Panc1 (cell line): Measurements from ENCODE around the gene RAB3GAP2. TPM values are rescaled to one million over a fixed set of nuclear protein-coding genes. Genes with fewer than 3 reads are reported as not detected.

Experiments used
- ATAC-seq: fragments of 200-7000 bp; cut with Tn5 transposase; 2 replicates; pipeline ENCODE4 v1.9.1; 2020; ENCODE audit warnings: mild to moderate bottlenecking, moderate library complexity
- BruUV-seq: library from RNA; stranded (reverse); fragments of 400-500 nt; replicated peaks from 2 replicates; lab custom pipeline; 2021; lab: Mats Ljungman, UMichigan
- CTCF ChIA-PET: fragments of 300-600 bp; sonication (Branson Sonifier 250); formaldehyde crosslinking; loops from one replicate; lab custom pipeline; 2022; ENCODE audit warnings: antibody characterized with exemption; lab: Charles Lee
- POLR2A ChIA-PET: fragments of 300-600 bp; sonication (Branson Sonifier 250); formaldehyde crosslinking; loops from one replicate; lab custom pipeline; 2022; ENCODE audit warnings: antibody characterized with exemption; lab: Charles Lee
- DNase-seq: peaks from one replicate; pipeline ENCODE4 v3.0.0-alpha.2; 2010; ENCODE audit warnings: low read depth, low spot score
- H3K27ac ChIP-seq: 2 replicates; pipeline ENCODE4 v1.5.1; 2011; ENCODE audit warnings: mild to moderate bottlenecking, low read length, inconsistent platforms
- H3K27me3 ChIP-seq: fragments of 200-500 bp; sonication (Bioruptor generic); 2 replicates; pipeline ENCODE4 v1.6.0; 2014; ENCODE audit warnings: low read length, inconsistent platforms; ENCODE audit not compliant: control insufficient read depth, insufficient read depth
- H3K36me3 ChIP-seq: fragments of 200-500 bp; sonication (Bioruptor generic); 2 replicates; pipeline ENCODE4 v1.5.1; 2014; ENCODE audit warnings: inconsistent platforms, mild to moderate bottlenecking, low read length, moderate library complexity; ENCODE audit not compliant: control insufficient read depth, insufficient read depth
- H3K4me1 ChIP-seq: 2 replicates; pipeline ENCODE4 v1.5.1; 2011; ENCODE audit warnings: inconsistent platforms, mild to moderate bottlenecking, low read length, moderate library complexity; ENCODE audit not compliant: control insufficient read depth, insufficient read depth
- H3K4me3 ChIP-seq, 2 experiments: 2 replicates each; pipeline ENCODE4 v1.5.1; 2011 to 2012; ENCODE audit warnings: low read depth in 2 of 2, low read length in 2 of 2, mild to moderate bottlenecking in 2 of 2, inconsistent platforms in 1 of 2, moderate library complexity in 1 of 2
- H3K9me3 ChIP-seq: fragments of 200-500 bp; sonication (Bioruptor generic); 2 replicates; pipeline ENCODE4 v1.5.1; 2014; ENCODE audit warnings: low read depth, mild to moderate bottlenecking, inconsistent platforms, low read length, moderate library complexity; ENCODE audit not compliant: control insufficient read depth, insufficient read depth
- CTCF ChIP-seq: fragments of 450-650 bp; IDR thresholded peaks from 2 replicates; pipeline ENCODE4 v1.5.1; 2017; ENCODE audit warnings: mild to moderate bottlenecking
- POLR2AphosphoS5 ChIP-seq: IDR thresholded peaks from 2 replicates; pipeline ENCODE4 v1.6.1; 2012; ENCODE audit warnings: mild to moderate bottlenecking, low read depth, low read length, moderate library complexity
- SIN3A ChIP-seq: IDR thresholded peaks from 2 replicates; pipeline ENCODE4 v1.6.1; 2012; ENCODE audit warnings: low read depth, mild to moderate bottlenecking, low read length, moderate library complexity, borderline replicate concordance; ENCODE audit not compliant: insufficient read depth
- TCF7L2 ChIP-seq: IDR thresholded peaks from 2 replicates; pipeline ENCODE4 v1.6.1; 2011; ENCODE audit warnings: mild to moderate bottlenecking, low read depth, low read length, inconsistent platforms
- in situ Hi-C: cut with HindIII; loops from 2 replicates; pipeline ENCODE4 v1.10.0; 2016; ENCODE audit warnings: low sequenced_read_pairs, low pct_unique_long_range_greater_than_20kb
- intact Hi-C: fragments of 100-400 bp; cut with micrococcal nuclease; formaldehyde crosslinking; loops from one replicate; pipeline ENCODE4 v1.10.0; 2022; ENCODE audit not compliant: unreplicated experiment
- total RNA-seq: library from RNA; stranded (reverse); gene quantifications from one replicate; pipeline ENCODE4 v1.2.1, GENCODE V29; 2021; ENCODE audit not compliant: unreplicated experiment
- TF ChIP-seq, protein P1 (sequence below), 2 experiments: IDR thresholded peaks; 2 replicates each; pipeline ENCODE4 v1.6.1; 2011 to 2012; ENCODE audit warnings: low read depth in 2 of 2, control low read depth in 1 of 2, low read length in 1 of 2, mild to moderate bottlenecking in 1 of 2, moderate library complexity in 1 of 2; ENCODE audit not compliant: insufficient read depth in 1 of 2

Gene RAB3GAP2
- total RNA-seq, 1 experiment from 2014 or later: 39.0 TPM

- no peaks in the 10 kb centered on the region for H3K4me1 ChIP-seq
- CTCF ChIA-PET: no interaction called here
- BruUV-seq: no TSS peak
- no peak overlapping the region for H3K4me3 ChIP-seq
- no peak for TF ChIP-seq CTCF
- TF ChIP-seq, protein P1, sequence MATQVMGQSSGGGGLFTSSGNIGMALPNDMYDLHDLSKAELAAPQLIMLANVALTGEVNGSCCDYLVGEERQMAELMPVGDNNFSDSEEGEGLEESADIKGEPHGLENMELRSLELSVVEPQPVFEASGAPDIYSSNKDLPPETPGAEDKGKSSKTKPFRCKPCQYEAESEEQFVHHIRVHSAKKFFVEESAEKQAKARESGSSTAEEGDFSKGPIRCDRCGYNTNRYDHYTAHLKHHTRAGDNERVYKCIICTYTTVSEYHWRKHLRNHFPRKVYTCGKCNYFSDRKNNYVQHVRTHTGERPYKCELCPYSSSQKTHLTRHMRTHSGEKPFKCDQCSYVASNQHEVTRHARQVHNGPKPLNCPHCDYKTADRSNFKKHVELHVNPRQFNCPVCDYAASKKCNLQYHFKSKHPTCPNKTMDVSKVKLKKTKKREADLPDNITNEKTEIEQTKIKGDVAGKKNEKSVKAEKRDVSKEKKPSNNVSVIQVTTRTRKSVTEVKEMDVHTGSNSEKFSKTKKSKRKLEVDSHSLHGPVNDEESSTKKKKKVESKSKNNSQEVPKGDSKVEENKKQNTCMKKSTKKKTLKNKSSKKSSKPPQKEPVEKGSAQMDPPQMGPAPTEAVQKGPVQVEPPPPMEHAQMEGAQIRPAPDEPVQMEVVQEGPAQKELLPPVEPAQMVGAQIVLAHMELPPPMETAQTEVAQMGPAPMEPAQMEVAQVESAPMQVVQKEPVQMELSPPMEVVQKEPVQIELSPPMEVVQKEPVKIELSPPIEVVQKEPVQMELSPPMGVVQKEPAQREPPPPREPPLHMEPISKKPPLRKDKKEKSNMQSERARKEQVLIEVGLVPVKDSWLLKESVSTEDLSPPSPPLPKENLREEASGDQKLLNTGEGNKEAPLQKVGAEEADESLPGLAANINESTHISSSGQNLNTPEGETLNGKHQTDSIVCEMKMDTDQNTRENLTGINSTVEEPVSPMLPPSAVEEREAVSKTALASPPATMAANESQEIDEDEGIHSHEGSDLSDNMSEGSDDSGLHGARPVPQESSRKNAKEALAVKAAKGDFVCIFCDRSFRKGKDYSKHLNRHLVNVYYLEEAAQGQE (IDR thresholded peaks at IDR 0.05; ENCODE audit: insufficient read depth in 1 of 2, low read depth in 2 of 2, low read length in 1 of 2): no peak
- in situ Hi-C loops: no loop called here
- no peaks in the 10 kb centered on the region for H3K9me3 ChIP-seq
- H3K27me3 ChIP-seq: no peaks in the 10 kb centered on the region
- ATAC-seq (no peak), DNase-seq (no peak)
- H3K27ac ChIP-seq: no peak overlapping the region
- intact Hi-C loops: no loop called here
- POLR2A ChIA-PET: interaction anchor here (0.9 kb wide), 1 partner anchor 69 kb away, joined by 6 read pairs; no protein-coding TSS in a partner anchor
- H3K36me3 ChIP-seq: peaks cover 34% of the 10 kb centered on the region
Measured at GRCh38 chr1:220121791-220122530, 150.3 kb downstream of the RAB3GAP2 start.

- CTCF ChIA-PET: no interaction called here
Measured at GRCh38 chr1:220119043-220119512, 153.2 kb downstream of the RAB3GAP2 start.

More at GRCh38 chr1:220119043-220119512, 153.2 kb downstream of the RAB3GAP2 start:
- in situ Hi-C loops (no loop called here), intact Hi-C loops (no loop called here)
- no peak overlapping the region for H3K27ac ChIP-seq
- H3K4me3 ChIP-seq: no peak overlapping the region
- no peaks in the 10 kb centered on the region for H3K4me1 ChIP-seq
- H3K36me3 ChIP-seq: peaks cover 31% of the 10 kb centered on the region
- no TSS peak for BruUV-seq
- no peaks in the 10 kb centered on the region for H3K9me3 ChIP-seq
- TF ChIP-seq POLR2AphosphoS5: no peak
- no peak for TF ChIP-seq TCF7L2
- no peak for TF ChIP-seq CTCF
- TF ChIP-seq SIN3A: no peak
- TF ChIP-seq, protein P1 (IDR thresholded peaks at IDR 0.05; ENCODE audit: insufficient read depth in 1 of 2, low read depth in 2 of 2, low read length in 1 of 2): no peak
- DNase-seq (no peak), ATAC-seq (no peak)
- POLR2A ChIA-PET: no interaction called here
- H3K27me3 ChIP-seq: no peaks in the 10 kb centered on the region
